ENCODE results near the gene FAM131B. TPM values are rescaled to one million over a fixed set of nuclear protein-coding genes. Genes with fewer than 3 reads are reported as not detected.

The FAM131B gene
- total RNA-seq, 1 experiment from 2014 or later = 17.3 TPM

GRCh38 chr7:143391462-143392404 lies 29.2 kb upstream of the FAM131B start:
- H4K5ac ChIP-seq (ENCODE audit: insufficient read length, low read depth, low read length) = no peak overlapping the region
- no peak overlapping the region for H3K56ac ChIP-seq (ENCODE audit: insufficient read length, low read depth, low read length)
- H3T11ph ChIP-seq (ENCODE audit: low read length) = no peak overlapping the region
- peak overlapping the region in 1 of 3 experiments; percentile 68; a peak in 2 of 7 replicates for H3K27ac Mint-ChIP-seq
- no peak overlapping the region for H3K9ac ChIP-seq (ENCODE audit: extremely low read depth, insufficient read length, low read length)
- no peak for TF ChIP-seq CTCF (conservative IDR thresholded peaks at IDR 0.05)
- no peak overlapping the region for H3K27ac ChIP-seq (ENCODE audit: insufficient read length, low read depth, low read length)
- no peaks in the 10 kb centered on the region for H3K4me1 ChIP-seq (ENCODE audit: insufficient read depth, low read length)
- no peaks in the 10 kb centered on the region for H3K27me3 ChIP-seq (ENCODE audit: insufficient read depth, low read length)
- H3K9me3 ChIP-seq (ENCODE audit: control insufficient read depth, low read depth, low read length) = no peaks in the 10 kb centered on the region
- H3K27me3 Mint-ChIP-seq (ENCODE audit: low read depth) = peaks cover under 1% of the 10 kb centered on the region
- H2BK15ac ChIP-seq (ENCODE audit: low read depth, low read length) = no peak overlapping the region
- H4K91ac ChIP-seq (ENCODE audit: insufficient read length, low read depth, low read length) = no peak overlapping the region
- peaks cover 4 to 7% of the 10 kb centered on the region in 2 experiments for H3K4me1 Mint-ChIP-seq
- no peak overlapping the region for H3K4ac ChIP-seq (ENCODE audit: low read depth, low read length)
- peaks cover 56 to 89% (median 78%) of the 10 kb centered on the region in 3 experiments for H3K36me3 Mint-ChIP-seq (ENCODE audit: insufficient read depth in 1 of 3, low read depth in 3 of 3)
- no peaks in the 10 kb centered on the region; the same call in 1 of the 2 replicates for H3K79me2 ChIP-seq (ENCODE audit: insufficient read depth, low read length)
- no peak overlapping the region for H2AK5ac ChIP-seq (ENCODE audit: insufficient read length, low read length)
- H3K4me3 Mint-ChIP-seq = no peak overlapping the region
- no peaks in the 10 kb centered on the region for H4K20me1 ChIP-seq (ENCODE audit: control insufficient read depth, insufficient read depth, insufficient read length)
- no peak overlapping the region for H2BK5ac ChIP-seq (ENCODE audit: insufficient read length, low read length)
- no peaks in the 10 kb centered on the region for H3K23me2 ChIP-seq (ENCODE audit: insufficient read length, low read depth, low read length, poor library complexity, severe bottlenecking)
- H3K23ac ChIP-seq (ENCODE audit: insufficient read length, low read depth, low read length) = no peak overlapping the region
- H3K9me3 Mint-ChIP-seq = no peaks in the 10 kb centered on the region
- H2BK20ac ChIP-seq (ENCODE audit: low read depth, low read length, poor library complexity, severe bottlenecking) = no peak overlapping the region
- H3K18ac ChIP-seq (ENCODE audit: insufficient read length, low read depth, low read length) = no peak overlapping the region
- H2AFZ ChIP-seq (ENCODE audit: low read length) = no peak overlapping the region
- no CpG with 5 or more reads among the region's 24 CpGs for WGBS (ENCODE audit: extremely low coverage, insufficient read length, low lambda C conversion rate)
- H3K4me2 ChIP-seq (ENCODE audit: insufficient read depth, insufficient read length, low read length) = no peak overlapping the region
- no peaks in the 10 kb centered on the region for H3K79me1 ChIP-seq (ENCODE audit: insufficient read depth, low read depth, low read length, poor library complexity, severe bottlenecking)
- DNase-seq = peak; percentile 30
- H2BK120ac ChIP-seq (ENCODE audit: low read depth, low read length, poor library complexity, severe bottlenecking) = no peak overlapping the region
- H3K14ac ChIP-seq (ENCODE audit: insufficient read depth, low read length) = no peak overlapping the region
- H4K8ac ChIP-seq (replicated peaks; ENCODE audit: insufficient read length, low read depth, low read length) = no peak overlapping the region
- H2BK12ac ChIP-seq (ENCODE audit: insufficient read length, low read depth, low read length) = no peak overlapping the region
